SK-N-SH (cell line): ENCODE measurements around the gene AJUBA. TPM values are rescaled to one million over a fixed set of nuclear protein-coding genes. Genes with fewer than 3 reads are reported as not detected.

Experiments
- CTCF ChIA-PET: fragments of 300-600, 350-600 bp; formaldehyde crosslinking; extraction: SDS; loops from one replicate; lab custom pipeline; 2021; lab: Yijun Ruan, JAX
- POLR2A ChIA-PET: fragments of 350-600 bp; sonication (Branson Sonifier 250); formaldehyde crosslinking; extraction: SDS; loops from one replicate; lab custom pipeline; 2020; ENCODE audit warnings: antibody characterized with exemption, inconsistent platforms; lab: Yijun Ruan, JAX
- DNase-seq: peaks from one replicate; pipeline ENCODE4 v3.0.0; 2012
- H2AFZ ChIP-seq: fragments of 200-600 bp; sonication (generic); 2 replicates; pipeline ENCODE4 v1.8.1; 2016; ENCODE audit warnings: antibody characterized with exemption, mild to moderate bottlenecking, low read depth
- H3F3A ChIP-seq: fragments of 200-600 bp; sonication (generic); replicated peaks from 2 replicates; pipeline ENCODE3; 2016; ENCODE audit warnings: antibody characterized with exemption, mild to moderate bottlenecking; ENCODE audit not compliant: insufficient read depth
- H3K27ac ChIP-seq, 2 experiments: fragments of 200-500 bp in 1 of 2; fragments of 200-600 bp in 1 of 2; sonication (Bioruptor generic) in 1 of 2; sonication (generic), shearing (Covaris generic) in 1 of 2; 2 replicates each; pipeline versions ENCODE4 v1.5.1 to v1.6.1; 2014 to 2016; ENCODE audit warnings: low read depth in 2 of 2, inconsistent platforms in 1 of 2, low read length in 1 of 2, mild to moderate bottlenecking in 1 of 2, mixed read lengths in 1 of 2
- H3K27me3 ChIP-seq: fragments of 200-600 bp; sonication (generic), shearing (Covaris generic); 2 replicates; pipeline ENCODE4 v1.6.1; 2016; ENCODE audit warnings: mixed run types; ENCODE audit not compliant: insufficient read depth
- H3K36me3 ChIP-seq, 2 experiments: fragments of 200-500 bp in 1 of 2; fragments of 200-600 bp in 1 of 2; sonication (Bioruptor generic) in 1 of 2; sonication (generic) in 1 of 2; replicated peaks in 1 of 2; 2 replicates each; pipeline versions ENCODE3 to v1.5.1; 2014 to 2016; ENCODE audit warnings: low read length in 1 of 2, mild to moderate bottlenecking in 1 of 2; ENCODE audit not compliant: insufficient read depth in 2 of 2, control insufficient read depth in 1 of 2
- H3K4me1 ChIP-seq, 2 experiments: fragments of 200-500 bp in 1 of 2; fragments of 200-600 bp in 1 of 2; sonication (Bioruptor generic) in 1 of 2; sonication (generic), shearing (Covaris generic) in 1 of 2; 2 replicates each; pipeline versions ENCODE4 v1.5.1 to v1.6.1; 2014 to 2016; ENCODE audit warnings: low read depth in 1 of 2, low read length in 1 of 2, mixed run types in 1 of 2; ENCODE audit not compliant: insufficient read depth in 2 of 2, control insufficient read depth in 1 of 2
- H3K4me2 ChIP-seq: fragments of 200-600 bp; sonication (generic), shearing (Covaris generic); 2 replicates; pipeline ENCODE4 v1.6.1; 2017; ENCODE audit warnings: mixed run types
- H3K4me3 ChIP-seq, 2 experiments: fragments of 200-500 bp in 1 of 2; fragments of 200-600 bp in 1 of 2; sonication (Bioruptor generic) in 1 of 2; sonication (generic), shearing (Covaris generic) in 1 of 2; 2 replicates each; pipeline versions ENCODE4 v1.5.1 to v1.8.1; 2014 to 2016; ENCODE audit warnings: low read depth in 2 of 2, inconsistent platforms in 1 of 2, low read length in 1 of 2, mild to moderate bottlenecking in 1 of 2, mixed read lengths in 1 of 2, moderate library complexity in 1 of 2
- H3K79me2 ChIP-seq: fragments of 200-600 bp; sonication (generic); 2 replicates; pipeline ENCODE4 v1.8.1; 2017; ENCODE audit warnings: mild to moderate bottlenecking; ENCODE audit not compliant: insufficient read depth
- H3K9ac ChIP-seq: fragments of 200-600 bp; sonication (generic); 2 replicates; pipeline ENCODE4 v1.6.1; 2017; ENCODE audit warnings: mixed run types
- H3K9me2 ChIP-seq: fragments of 200-600 bp; sonication (generic); 2 replicates; pipeline ENCODE4 v1.6.1; 2017; ENCODE audit warnings: mixed run types
- H3K9me3 ChIP-seq: fragments of 200-600 bp; sonication (generic); 2 replicates; pipeline ENCODE4 v1.6.1; 2017; ENCODE audit warnings: mixed run types, mild to moderate bottlenecking, moderate library complexity
- H4K20me1 ChIP-seq: fragments of 200-600 bp; sonication (generic); 2 replicates; pipeline ENCODE4 v1.6.1; 2017; ENCODE audit warnings: mild to moderate bottlenecking, mixed run types; ENCODE audit not compliant: insufficient read depth
- FOXJ3 ChIP-seq: sonication (generic); formaldehyde crosslinking; IDR thresholded peaks from 2 replicates; pipeline ENCODE4 v1.5.1; 2020; ENCODE audit warnings: mild to moderate bottlenecking, missing genetic modification reagents
- FOXM1 ChIP-seq: IDR thresholded peaks from 2 replicates; pipeline ENCODE4 v1.4.0; 2012; ENCODE audit warnings: low read depth, mild to moderate bottlenecking
- GABPA ChIP-seq: IDR thresholded peaks from 2 replicates; pipeline ENCODE4 v1.4.0; 2012; ENCODE audit warnings: low read depth, mild to moderate bottlenecking
- NRF1 ChIP-seq: IDR thresholded peaks from 2 replicates; pipeline ENCODE4 v1.6.1; 2012; ENCODE audit warnings: low read depth, mild to moderate bottlenecking, low read length
- RAD21 ChIP-seq: IDR thresholded peaks from 2 replicates; pipeline ENCODE4 v1.6.1; 2012; ENCODE audit warnings: mild to moderate bottlenecking, low read length
- RCOR1 ChIP-seq: fragments of 150-350 bp; IDR thresholded peaks from 2 replicates; pipeline ENCODE4 v1.6.1; 2017; ENCODE audit warnings: antibody characterized with exemption, low read length
- TCF12 ChIP-seq: IDR thresholded peaks from 2 replicates; pipeline ENCODE4 v1.4.0; 2012
- WGBS: methylation state at CpG from one replicate; pipeline ENCODE4 v1.1.6; 2017; ENCODE audit warnings: low lambda C conversion rate; 5-methylcytosine and 5-hydroxymethylcytosine counted together
- polyA plus RNA-seq, 3 experiments: library from polyadenylated mRNA; depleted of rRNA; stranded (reverse); fragments of >200 nt; gene quantifications; 2 replicates each; pipeline ENCODE4 v1.2.3, GENCODE V29; 2012
- TF ChIP-seq, protein P1 (sequence below): IDR thresholded peaks from 2 replicates; pipeline ENCODE4 v1.4.0; 2012; ENCODE audit warnings: low read depth, borderline replicate concordance
- TF ChIP-seq, protein P2 (sequence below): fragments of 200-600 bp; sonication (generic); IDR thresholded peaks from 2 replicates; pipeline ENCODE4 v1.6.1; 2017; ENCODE audit warnings: antibody characterized with exemption, mild to moderate bottlenecking, moderate library complexity
- TF ChIP-seq, protein P3 (sequence below): IDR thresholded peaks from 2 replicates; pipeline ENCODE4 v1.6.1; 2012; ENCODE audit warnings: mild to moderate bottlenecking, low read depth, low read length, moderate library complexity
- TF ChIP-seq, protein P4 (sequence below): IDR thresholded peaks from 2 replicates; pipeline ENCODE4 v1.4.0; 2012; ENCODE audit warnings: low read depth

Gene AJUBA
- polyA plus RNA-seq, 1 of the 3 experiments (the other 2 are of a cell fraction) = 24.4 TPM

DNA sequence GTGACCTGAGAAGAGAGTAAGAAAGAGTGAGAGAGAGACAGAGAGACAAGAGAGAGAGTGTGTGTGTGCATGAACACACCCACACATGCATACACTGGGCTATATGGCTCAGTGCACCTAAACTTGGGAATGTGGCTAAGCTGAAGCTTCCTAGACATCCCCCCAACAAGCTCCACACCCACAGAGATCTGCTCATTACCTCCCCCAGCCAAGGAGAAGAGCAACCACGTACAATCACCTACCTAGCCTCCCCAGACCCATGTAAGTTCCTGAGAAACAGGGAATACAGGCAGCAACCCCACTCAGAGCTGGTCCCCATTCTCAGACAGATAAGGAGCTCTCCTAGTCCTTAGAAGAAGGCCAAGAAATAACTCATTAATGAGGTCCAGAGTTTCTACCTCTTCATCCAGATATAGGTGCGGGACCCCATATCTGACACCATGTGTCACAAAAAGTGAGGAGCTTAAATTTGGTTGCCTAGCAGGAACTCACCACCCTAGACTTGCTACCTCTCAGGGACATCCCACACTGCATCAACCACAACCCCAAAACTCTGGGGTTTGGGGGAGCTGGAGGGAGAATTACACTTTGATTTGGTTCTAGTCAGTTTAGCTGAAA, 9.9 kb downstream of the AJUBA start (continued):
- TF ChIP-seq, protein P1, sequence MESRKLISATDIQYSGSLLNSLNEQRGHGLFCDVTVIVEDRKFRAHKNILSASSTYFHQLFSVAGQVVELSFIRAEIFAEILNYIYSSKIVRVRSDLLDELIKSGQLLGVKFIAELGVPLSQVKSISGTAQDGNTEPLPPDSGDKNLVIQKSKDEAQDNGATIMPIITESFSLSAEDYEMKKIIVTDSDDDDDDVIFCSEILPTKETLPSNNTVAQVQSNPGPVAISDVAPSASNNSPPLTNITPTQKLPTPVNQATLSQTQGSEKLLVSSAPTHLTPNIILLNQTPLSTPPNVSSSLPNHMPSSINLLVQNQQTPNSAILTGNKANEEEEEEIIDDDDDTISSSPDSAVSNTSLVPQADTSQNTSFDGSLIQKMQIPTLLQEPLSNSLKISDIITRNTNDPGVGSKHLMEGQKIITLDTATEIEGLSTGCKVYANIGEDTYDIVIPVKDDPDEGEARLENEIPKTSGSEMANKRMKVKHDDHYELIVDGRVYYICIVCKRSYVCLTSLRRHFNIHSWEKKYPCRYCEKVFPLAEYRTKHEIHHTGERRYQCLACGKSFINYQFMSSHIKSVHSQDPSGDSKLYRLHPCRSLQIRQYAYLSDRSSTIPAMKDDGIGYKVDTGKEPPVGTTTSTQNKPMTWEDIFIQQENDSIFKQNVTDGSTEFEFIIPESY = no peak
- TF ChIP-seq NRF1 = no peak
- TF ChIP-seq, protein P2, sequence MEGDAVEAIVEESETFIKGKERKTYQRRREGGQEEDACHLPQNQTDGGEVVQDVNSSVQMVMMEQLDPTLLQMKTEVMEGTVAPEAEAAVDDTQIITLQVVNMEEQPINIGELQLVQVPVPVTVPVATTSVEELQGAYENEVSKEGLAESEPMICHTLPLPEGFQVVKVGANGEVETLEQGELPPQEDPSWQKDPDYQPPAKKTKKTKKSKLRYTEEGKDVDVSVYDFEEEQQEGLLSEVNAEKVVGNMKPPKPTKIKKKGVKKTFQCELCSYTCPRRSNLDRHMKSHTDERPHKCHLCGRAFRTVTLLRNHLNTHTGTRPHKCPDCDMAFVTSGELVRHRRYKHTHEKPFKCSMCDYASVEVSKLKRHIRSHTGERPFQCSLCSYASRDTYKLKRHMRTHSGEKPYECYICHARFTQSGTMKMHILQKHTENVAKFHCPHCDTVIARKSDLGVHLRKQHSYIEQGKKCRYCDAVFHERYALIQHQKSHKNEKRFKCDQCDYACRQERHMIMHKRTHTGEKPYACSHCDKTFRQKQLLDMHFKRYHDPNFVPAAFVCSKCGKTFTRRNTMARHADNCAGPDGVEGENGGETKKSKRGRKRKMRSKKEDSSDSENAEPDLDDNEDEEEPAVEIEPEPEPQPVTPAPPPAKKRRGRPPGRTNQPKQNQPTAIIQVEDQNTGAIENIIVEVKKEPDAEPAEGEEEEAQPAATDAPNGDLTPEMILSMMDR = no peak

DNA sequence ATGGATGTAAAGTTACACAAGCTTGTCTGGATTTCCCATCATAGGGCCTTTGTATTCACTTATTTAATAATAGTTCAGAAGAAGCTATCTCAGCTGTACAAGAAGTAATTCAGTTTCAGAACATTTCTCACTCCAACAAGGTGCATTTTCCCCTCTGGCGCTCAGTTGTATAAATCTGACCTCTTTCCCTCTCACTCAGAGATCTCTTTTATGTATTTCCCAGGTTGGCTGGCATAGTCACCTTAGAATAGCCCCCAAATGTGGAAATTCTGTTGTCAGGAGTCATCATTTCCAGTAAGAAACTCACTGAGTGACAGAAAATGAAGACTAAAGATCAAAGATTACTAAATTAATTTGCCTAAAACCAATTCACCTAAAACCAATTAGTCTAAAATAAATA, 11.2 kb downstream of the AJUBA start:
- Histone ChIP-seq H3K9me2 (no peaks in the 10 kb centered on the region), H3K36me3 (peaks cover 30 to 37% of the 10 kb centered on the region in 2 experiments), H3K4me3 (no peak overlapping the region), H2AFZ (no peak overlapping the region), H4K20me1 (no peaks in the 10 kb centered on the region), H3K27ac (no peak overlapping the region), H3K4me1 (peaks cover 0 to 1% of the 10 kb centered on the region in 2 experiments; a peak in 1 of 4 replicates), H3K9me3 (no peaks in the 10 kb centered on the region), H3K27me3 (no peaks in the 10 kb centered on the region), H3K9ac (no peak overlapping the region), H3K79me2 (peaks cover 4% of the 10 kb centered on the region; the same call in 1 of the 2 replicates), H3F3A (peaks cover 30% of the 10 kb centered on the region), H3K4me2 (no peak overlapping the region)
- 88% methylated on average over 1 of the region's 1 CpG for WGBS
- no peak for DNase-seq
- TF ChIP-seq GABPA (no peak), FOXM1 (no peak), FOXJ3 (CRISPR knock-in tag) (no peak), RAD21 (no peak), NRF1 (no peak), TCF12 (no peak), RCOR1 (no peak)
- TF ChIP-seq, protein P3, sequence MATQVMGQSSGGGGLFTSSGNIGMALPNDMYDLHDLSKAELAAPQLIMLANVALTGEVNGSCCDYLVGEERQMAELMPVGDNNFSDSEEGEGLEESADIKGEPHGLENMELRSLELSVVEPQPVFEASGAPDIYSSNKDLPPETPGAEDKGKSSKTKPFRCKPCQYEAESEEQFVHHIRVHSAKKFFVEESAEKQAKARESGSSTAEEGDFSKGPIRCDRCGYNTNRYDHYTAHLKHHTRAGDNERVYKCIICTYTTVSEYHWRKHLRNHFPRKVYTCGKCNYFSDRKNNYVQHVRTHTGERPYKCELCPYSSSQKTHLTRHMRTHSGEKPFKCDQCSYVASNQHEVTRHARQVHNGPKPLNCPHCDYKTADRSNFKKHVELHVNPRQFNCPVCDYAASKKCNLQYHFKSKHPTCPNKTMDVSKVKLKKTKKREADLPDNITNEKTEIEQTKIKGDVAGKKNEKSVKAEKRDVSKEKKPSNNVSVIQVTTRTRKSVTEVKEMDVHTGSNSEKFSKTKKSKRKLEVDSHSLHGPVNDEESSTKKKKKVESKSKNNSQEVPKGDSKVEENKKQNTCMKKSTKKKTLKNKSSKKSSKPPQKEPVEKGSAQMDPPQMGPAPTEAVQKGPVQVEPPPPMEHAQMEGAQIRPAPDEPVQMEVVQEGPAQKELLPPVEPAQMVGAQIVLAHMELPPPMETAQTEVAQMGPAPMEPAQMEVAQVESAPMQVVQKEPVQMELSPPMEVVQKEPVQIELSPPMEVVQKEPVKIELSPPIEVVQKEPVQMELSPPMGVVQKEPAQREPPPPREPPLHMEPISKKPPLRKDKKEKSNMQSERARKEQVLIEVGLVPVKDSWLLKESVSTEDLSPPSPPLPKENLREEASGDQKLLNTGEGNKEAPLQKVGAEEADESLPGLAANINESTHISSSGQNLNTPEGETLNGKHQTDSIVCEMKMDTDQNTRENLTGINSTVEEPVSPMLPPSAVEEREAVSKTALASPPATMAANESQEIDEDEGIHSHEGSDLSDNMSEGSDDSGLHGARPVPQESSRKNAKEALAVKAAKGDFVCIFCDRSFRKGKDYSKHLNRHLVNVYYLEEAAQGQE = no peak
- TF ChIP-seq, protein P2 = no peak
- TF ChIP-seq, protein P1 = no peak
- TF ChIP-seq, protein P4, sequence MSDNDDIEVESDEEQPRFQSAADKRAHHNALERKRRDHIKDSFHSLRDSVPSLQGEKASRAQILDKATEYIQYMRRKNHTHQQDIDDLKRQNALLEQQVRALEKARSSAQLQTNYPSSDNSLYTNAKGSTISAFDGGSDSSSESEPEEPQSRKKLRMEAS = no peak
- ChIA-PET POLR2A (no interaction called here), CTCF (interaction anchor here (0.9 to 34.9 kb wide), 7 partner anchors 14 to 220 kb away, joined by 3 to 1566 read pairs (median 5); partner anchors contain the start of genes AJUBA, CDH24 and PSMB11)
